ENCODE results near the gene BOC.

GRCh38 chr3:113193288-113193687 is 18.1 kb upstream of the BOC start:
- TF ChIP-seq CTCF (conservative IDR thresholded peaks at IDR 0.05; ENCODE audit: low read depth in 2 of 2) (no peak), JUNB (IDR thresholded peaks at IDR 0.05; ENCODE audit: unreplicated experiment) (no peak), POLR2AphosphoS5 (IDR thresholded peaks at IDR 0.05; ENCODE audit: low read depth) (no peak)
- TF ChIP-seq, protein P1, sequence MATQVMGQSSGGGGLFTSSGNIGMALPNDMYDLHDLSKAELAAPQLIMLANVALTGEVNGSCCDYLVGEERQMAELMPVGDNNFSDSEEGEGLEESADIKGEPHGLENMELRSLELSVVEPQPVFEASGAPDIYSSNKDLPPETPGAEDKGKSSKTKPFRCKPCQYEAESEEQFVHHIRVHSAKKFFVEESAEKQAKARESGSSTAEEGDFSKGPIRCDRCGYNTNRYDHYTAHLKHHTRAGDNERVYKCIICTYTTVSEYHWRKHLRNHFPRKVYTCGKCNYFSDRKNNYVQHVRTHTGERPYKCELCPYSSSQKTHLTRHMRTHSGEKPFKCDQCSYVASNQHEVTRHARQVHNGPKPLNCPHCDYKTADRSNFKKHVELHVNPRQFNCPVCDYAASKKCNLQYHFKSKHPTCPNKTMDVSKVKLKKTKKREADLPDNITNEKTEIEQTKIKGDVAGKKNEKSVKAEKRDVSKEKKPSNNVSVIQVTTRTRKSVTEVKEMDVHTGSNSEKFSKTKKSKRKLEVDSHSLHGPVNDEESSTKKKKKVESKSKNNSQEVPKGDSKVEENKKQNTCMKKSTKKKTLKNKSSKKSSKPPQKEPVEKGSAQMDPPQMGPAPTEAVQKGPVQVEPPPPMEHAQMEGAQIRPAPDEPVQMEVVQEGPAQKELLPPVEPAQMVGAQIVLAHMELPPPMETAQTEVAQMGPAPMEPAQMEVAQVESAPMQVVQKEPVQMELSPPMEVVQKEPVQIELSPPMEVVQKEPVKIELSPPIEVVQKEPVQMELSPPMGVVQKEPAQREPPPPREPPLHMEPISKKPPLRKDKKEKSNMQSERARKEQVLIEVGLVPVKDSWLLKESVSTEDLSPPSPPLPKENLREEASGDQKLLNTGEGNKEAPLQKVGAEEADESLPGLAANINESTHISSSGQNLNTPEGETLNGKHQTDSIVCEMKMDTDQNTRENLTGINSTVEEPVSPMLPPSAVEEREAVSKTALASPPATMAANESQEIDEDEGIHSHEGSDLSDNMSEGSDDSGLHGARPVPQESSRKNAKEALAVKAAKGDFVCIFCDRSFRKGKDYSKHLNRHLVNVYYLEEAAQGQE (IDR thresholded peaks at IDR 0.05; ENCODE audit: unreplicated experiment) = no peak
